GM19463 (cell line): ENCODE measurements around the gene CDC42SE2.
"Not testable (repeated sequence)": the region's sequence is repeated elsewhere in the genome, so short reads cannot be mapped to it uniquely, and the experiment has no call there.

Experiments
- ATAC-seq: cut with Tn5 transposase; IDR thresholded peaks from one replicate; pipeline ENCODE4 v1.9.1; 2021; ENCODE audit warnings: mild to moderate bottlenecking, moderate library complexity; ENCODE audit not compliant: unreplicated experiment

Gene CDC42SE2

GRCh38 chr5:131316822-131317221, 53.0 kb downstream of the CDC42SE2 start:
- no peak for ATAC-seq

DNA sequence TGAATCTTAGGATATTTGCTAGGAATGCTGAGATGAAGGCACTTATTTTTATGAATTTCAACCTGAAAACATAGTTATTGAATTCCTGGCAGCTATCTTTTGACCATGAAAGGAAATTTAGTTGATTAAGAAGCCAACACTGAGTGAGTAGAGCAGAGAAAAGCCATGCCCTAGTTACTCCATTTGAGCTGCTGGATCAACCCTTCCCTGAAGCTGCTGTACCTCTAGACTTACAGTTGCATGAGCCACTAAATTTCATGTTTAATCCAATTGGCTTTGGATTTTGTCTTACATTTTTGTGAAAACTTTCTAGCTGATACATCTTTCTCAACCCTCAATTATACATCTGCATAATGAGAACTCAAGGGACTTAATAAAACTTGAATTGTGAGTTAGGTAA, 54.6 kb downstream of the CDC42SE2 start:
- no peak for ATAC-seq

GRCh38 chr5:131321066-131321465, 57.2 kb downstream of the CDC42SE2 start:
- no peak for ATAC-seq

DNA sequence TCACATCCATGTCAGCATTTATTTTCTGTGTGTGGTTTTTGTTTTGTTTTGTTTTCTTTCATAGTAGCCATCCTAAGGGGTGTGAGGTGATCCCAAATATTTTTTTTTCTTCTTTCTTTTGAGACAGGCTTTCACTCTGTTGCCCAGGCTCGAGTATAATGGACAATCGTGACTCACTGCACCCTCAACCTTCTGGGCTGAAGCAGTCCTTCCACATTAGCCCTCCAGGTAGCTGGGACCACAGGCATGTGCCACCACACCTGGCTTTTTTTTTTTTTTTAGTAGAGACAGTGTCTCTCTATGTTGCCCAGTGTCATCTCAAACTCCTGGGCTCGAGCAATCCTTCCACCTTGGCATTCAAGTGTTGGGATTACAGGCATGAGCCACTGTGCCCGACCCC, 59.1 kb downstream of the CDC42SE2 start:
- ATAC-seq, result no peak

DNA sequence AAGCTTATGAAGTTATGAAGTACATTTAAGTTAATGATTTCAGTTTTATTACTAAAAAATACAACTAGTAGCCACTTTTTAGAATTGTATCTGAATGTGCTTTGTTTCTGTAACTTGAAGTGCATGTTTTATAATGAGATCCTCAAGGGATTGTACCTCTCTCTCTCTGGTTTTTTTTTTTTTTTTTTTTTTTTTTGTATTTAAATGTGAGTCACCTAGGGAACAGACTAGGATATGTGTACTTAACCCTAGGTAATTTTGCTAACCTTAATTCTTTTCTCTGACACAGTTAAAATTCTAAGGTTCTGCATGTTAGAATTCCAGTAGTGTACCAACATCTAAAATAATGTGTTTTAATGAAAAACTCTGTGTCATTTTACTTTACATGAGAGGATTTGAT, 59.5 kb downstream of the CDC42SE2 start:
- ATAC-seq, result no peak

GRCh38 chr5:131324303-131324702, 60.5 kb downstream of the CDC42SE2 start:
- ATAC-seq, result no peak

GRCh38 chr5:131328536-131329285, 64.9 kb downstream of the CDC42SE2 start:
- ATAC-seq, result no peak

DNA sequence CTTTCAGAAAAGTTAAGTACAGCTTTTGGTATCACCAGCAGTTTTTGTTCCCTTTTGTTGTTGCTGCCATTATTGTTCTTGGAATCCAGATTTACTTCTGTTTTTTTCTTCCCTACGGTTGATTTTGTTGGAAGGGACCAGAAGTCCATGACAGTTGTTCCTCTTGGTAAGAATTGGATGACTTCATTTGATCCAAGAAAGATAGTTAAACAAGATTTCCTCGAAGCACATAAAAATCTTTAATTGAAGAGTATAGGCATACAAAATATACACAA, 65.4 kb downstream of the CDC42SE2 start:
- no peak for ATAC-seq

DNA sequence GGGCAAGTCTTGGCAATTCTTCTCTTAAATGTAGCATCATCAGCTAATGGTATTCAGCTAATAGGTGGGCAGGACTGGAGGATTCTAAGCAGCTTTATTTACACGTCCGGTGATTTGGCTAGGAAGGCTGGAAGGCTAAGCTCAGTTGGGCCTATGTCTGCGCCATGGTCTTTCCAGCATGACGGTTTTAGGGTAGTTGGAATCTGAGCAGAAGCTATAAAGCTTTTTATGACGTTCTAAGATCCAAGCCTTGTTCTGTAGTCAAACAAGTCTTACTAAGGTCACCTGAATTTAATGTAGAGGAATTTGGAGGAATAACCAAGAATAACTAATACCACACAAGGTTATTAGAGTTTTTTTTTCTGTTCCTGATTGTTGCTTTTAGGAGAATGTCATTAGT, 66.2 kb downstream of the CDC42SE2 start:
- ATAC-seq, result no peak

- not testable (repeated sequence) for ATAC-seq
Observed at GRCh38 chr5:131335756-131336155, 71.9 kb downstream of the CDC42SE2 start.

DNA sequence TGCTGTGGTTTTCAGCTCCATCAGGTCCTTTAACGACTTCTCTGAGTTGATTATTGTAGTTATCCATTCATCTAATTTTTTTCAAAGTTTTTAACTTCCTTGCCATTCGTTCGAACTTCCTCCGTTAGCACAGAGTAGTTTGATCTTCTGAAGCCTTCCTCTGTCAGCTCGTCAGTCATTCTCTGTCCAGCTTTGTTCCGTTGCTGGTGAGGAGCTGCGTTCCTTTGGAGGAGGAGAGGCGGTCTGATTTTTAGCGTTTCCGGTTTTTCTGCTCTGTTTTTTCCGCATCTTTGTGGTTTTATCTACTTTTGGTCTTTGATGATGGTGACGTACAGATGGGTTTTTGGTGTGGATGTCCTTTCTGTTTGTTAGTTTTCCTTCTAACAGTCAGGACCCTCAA, 72.9 kb downstream of the CDC42SE2 start:
- not testable (repeated sequence) for ATAC-seq

GRCh38 chr5:131337240-131338050, 73.6 kb downstream of the CDC42SE2 start:
- ATAC-seq, result not testable (repeated sequence)

GRCh38 chr5:131338051-131338453, 74.2 kb downstream of the CDC42SE2 start:
- no peak for ATAC-seq

DNA sequence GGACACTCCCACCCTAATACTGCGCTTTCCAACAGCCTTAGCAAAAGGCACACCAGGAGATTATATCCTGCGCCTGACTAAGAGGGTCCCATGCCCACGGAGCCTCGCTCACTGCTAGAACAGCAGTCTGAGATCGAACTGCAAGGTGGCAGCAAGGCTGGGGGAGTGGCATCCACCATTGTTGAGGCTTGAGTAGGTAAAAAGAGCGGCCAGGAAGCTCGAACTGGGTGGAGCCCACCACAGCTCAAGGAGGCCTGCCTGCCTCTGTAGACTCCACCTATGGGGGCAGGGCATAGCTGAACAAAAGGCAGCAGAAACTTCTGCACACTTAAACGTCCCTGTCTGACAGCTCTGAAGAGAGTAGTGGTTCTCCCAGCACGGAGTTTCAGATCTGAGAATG, 80.4 kb downstream of the CDC42SE2 start:
- not testable (repeated sequence) for ATAC-seq

DNA sequence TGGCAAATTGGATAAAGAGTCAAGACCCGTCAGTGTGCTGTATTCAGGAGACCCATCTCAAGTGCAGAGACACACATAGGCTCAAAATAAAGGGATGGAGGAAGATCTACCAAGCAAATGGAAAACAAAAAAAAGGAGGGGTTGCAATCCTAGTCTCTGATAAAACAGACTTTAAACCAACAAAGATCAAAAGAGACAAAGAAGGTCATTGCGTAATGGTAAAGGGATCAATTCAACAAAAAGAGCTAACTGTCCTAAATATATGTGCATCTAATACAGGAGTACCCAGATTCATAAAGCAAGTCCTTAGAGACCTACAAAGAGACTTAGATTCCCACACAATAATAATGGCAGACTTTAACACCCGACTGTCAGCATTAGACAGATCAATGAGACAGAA, 82.4 kb downstream of the CDC42SE2 start:
- not testable (repeated sequence) for ATAC-seq

GRCh38 chr5:131353991-131354390, 90.1 kb downstream of the CDC42SE2 start:
- ATAC-seq, result no peak

GRCh38 chr5:131355971-131356528, 92.2 kb downstream of the CDC42SE2 start:
- no peak for ATAC-seq

DNA sequence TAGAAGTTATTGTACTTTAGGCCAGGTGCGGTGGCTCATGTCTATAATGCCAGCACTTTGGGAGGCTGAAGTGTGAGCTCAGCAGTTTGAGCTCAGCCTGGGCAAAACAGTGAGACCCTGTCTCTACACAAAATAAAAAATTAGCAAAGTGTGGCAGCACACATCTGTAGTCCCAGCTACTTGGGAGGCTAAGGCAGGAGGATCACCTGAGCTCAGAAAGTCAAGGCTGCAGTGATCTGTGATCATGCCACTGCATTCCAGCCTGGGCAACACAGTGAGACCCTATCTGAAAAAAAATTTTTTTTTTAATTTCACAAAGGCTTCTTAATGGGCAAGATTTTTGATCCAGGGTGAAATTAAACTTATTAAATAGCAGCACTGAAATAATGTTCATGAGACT, 92.8 kb downstream of the CDC42SE2 start:
- no peak for ATAC-seq

DNA sequence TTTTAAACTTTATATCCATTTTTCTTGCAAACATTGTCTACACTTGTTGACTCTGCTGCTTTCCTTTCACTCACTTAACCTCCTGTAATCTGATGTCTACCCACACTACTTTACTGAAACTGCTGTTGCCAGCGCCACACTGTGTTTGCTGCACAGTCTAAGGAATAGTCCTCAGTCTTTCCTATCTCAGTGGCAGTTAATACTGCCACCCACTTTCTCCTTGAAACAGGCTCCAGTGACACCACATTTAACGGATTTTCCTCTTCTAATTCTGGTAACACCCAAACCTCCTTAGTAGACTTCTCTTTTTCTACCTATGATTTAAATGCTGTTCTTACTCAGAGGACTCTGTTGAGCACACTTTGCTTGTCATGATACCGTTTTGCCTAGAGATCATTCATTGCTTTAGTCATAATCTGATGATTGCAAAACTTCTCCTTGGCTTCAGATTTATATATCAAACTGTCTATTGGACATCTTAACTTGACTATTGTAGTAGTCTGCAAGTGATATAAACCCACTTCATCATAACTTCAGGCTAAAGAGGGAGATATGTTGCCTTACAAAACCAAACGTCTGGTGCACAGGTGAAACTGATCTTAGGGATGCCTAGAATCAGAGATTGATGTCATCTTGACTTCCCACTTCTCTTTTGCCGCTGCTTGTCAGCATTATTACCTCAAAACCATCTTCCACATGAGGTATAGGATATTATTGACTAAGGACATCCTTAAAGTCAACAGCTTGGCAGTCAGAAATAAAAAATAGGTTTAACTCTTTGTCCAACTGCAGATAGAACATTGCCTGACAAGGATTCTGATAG, 94.1 kb downstream of the CDC42SE2 start:
- ATAC-seq, result peak; percentile 44

- no peak for ATAC-seq
Observed at GRCh38 chr5:131361677-131362315, 97.9 kb downstream of the CDC42SE2 start.
